Sigmoid colon (tissue), 4 donors: Measurements from ENCODE around the gene DAAM2.

Experiments used
- CTCF ChIP-seq, 4 experiments: fragments of 450-650 bp in 3 of 4; fragments of 200-600 bp in 1 of 4; IDR thresholded peaks; one replicate each; pipeline ENCODE4 v1.5.1; 2016 to 2019; ENCODE audit warnings: antibody characterized with exemption in 4 of 4, mild to moderate bottlenecking in 3 of 4, moderate library complexity in 2 of 4
- POLR2A ChIP-seq, 2 donors: fragments of 450-650 bp; IDR thresholded peaks; one replicate each; pipeline ENCODE4 v1.6.1; 2016; ENCODE audit warnings: antibody characterized with exemption in 2 of 2, mild to moderate bottlenecking in 2 of 2, moderate library complexity in 2 of 2
- POLR2AphosphoS5 ChIP-seq, 4 donors: sonication (generic); formaldehyde crosslinking; IDR thresholded peaks; one replicate each; pipeline ENCODE4 v1.6.1; 2017; ENCODE audit warnings: antibody characterized with exemption in 4 of 4

- no peak for TF ChIP-seq POLR2A (IDR thresholded peaks at IDR 0.05)
- TF ChIP-seq CTCF (IDR thresholded peaks at IDR 0.05) = no peak
- no peak for TF ChIP-seq POLR2AphosphoS5 (IDR thresholded peaks at IDR 0.05)
Measured at GRCh38 chr6:39843305-39844020, 51.3 kb downstream of the DAAM2 start.
